Measurements from ENCODE around the gene TLE3.
A peak's percentile ranks its signal among the peaks of the same experiment; 100 is the strongest.

The TLE3 gene

GRCh38 chr15:70031713-70032112 lies 66.0 kb downstream of the TLE3 start:
- H3K27me3 ChIP-seq (ENCODE audit: control insufficient read depth, insufficient read depth, low read length): no peaks in the 10 kb centered on the region

GRCh38 chr15:70031261-70031660 lies 66.5 kb downstream of the TLE3 start:
- no peaks in the 10 kb centered on the region for H3K27me3 ChIP-seq (ENCODE audit: control insufficient read depth, insufficient read depth, low read length)
- H3K4me1 ChIP-seq (ENCODE audit: control insufficient read depth, insufficient read depth, low read length): no peaks in the 10 kb centered on the region
- H3K36me3 ChIP-seq (ENCODE audit: control insufficient read depth, insufficient read depth, low read length): no peaks in the 10 kb centered on the region
- no peak overlapping the region for H3K9ac ChIP-seq (ENCODE audit: low read length)
- H3K4me3 ChIP-seq (ENCODE audit: low read length): no peak overlapping the region
- H3K27ac ChIP-seq (ENCODE audit: low read depth, low read length): no peak overlapping the region

More at GRCh38 chr15:70031713-70032112, 66.0 kb downstream of the TLE3 start:
- no peaks in the 10 kb centered on the region for H3K4me1 ChIP-seq (ENCODE audit: control insufficient read depth, insufficient read depth, low read length)
- H3K27ac ChIP-seq (ENCODE audit: low read depth, low read length): no peak overlapping the region
- no peaks in the 10 kb centered on the region for H3K36me3 ChIP-seq (ENCODE audit: control insufficient read depth, insufficient read depth, low read length)
- no peak overlapping the region for H3K9ac ChIP-seq (ENCODE audit: low read length)
- H3K4me3 ChIP-seq (ENCODE audit: low read length): no peak overlapping the region

GRCh38 chr15:70030851-70031250 lies 66.9 kb downstream of the TLE3 start:
- Histone ChIP-seq H3K9ac (ENCODE audit: low read length) (no peak overlapping the region), H3K27ac (ENCODE audit: low read depth, low read length) (no peak overlapping the region), H3K27me3 (ENCODE audit: control insufficient read depth, insufficient read depth, low read length) (no peaks in the 10 kb centered on the region), H3K4me1 (ENCODE audit: control insufficient read depth, insufficient read depth, low read length) (no peaks in the 10 kb centered on the region), H3K36me3 (ENCODE audit: control insufficient read depth, insufficient read depth, low read length) (no peaks in the 10 kb centered on the region), H3K4me3 (ENCODE audit: low read length) (no peak overlapping the region)

DNA sequence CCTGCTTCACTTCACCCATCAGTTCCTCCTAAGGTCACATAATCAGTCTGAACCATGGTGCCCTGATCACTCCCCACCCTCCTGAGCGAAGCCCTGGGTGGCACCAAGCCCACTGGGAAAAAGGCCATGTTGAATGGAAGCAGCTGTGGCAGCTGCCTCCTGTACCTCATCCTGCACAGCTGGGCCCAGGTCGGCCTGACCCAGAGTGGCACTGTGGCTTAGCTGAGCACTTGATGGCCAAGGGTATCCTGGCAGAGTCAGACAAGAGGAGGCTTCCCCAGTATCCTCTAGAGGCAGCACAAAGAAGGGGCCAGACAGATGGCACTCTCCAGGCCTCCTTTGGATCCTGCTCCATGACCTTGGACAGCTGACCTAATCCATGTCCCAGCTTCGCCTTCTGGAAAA lies 68.4 kb downstream of the TLE3 start:
- Histone ChIP-seq H3K9ac (ENCODE audit: low read length) (no peak overlapping the region), H3K4me1 (ENCODE audit: control insufficient read depth, insufficient read depth, low read length) (no peaks in the 10 kb centered on the region), H3K27ac (ENCODE audit: low read depth, low read length) (no peak overlapping the region), H3K27me3 (ENCODE audit: control insufficient read depth, insufficient read depth, low read length) (no peaks in the 10 kb centered on the region), H3K36me3 (ENCODE audit: control insufficient read depth, insufficient read depth, low read length) (no peaks in the 10 kb centered on the region), H3K4me3 (ENCODE audit: low read length) (no peak overlapping the region)

- no peaks in the 10 kb centered on the region for H3K36me3 ChIP-seq (ENCODE audit: control insufficient read depth, insufficient read depth, low read length)
- peaks cover 5% of the 10 kb centered on the region for H3K4me1 ChIP-seq (ENCODE audit: control insufficient read depth, insufficient read depth, low read length)
- H3K27ac ChIP-seq (ENCODE audit: low read depth, low read length): no peak overlapping the region
- H3K27me3 ChIP-seq (ENCODE audit: control insufficient read depth, insufficient read depth, low read length): no peaks in the 10 kb centered on the region
- H3K4me3 ChIP-seq (ENCODE audit: low read length): no peak overlapping the region
- H3K9ac ChIP-seq (ENCODE audit: low read length): no peak overlapping the region
Measured at GRCh38 chr15:70027518-70027917, 70.2 kb downstream of the TLE3 start.

DNA sequence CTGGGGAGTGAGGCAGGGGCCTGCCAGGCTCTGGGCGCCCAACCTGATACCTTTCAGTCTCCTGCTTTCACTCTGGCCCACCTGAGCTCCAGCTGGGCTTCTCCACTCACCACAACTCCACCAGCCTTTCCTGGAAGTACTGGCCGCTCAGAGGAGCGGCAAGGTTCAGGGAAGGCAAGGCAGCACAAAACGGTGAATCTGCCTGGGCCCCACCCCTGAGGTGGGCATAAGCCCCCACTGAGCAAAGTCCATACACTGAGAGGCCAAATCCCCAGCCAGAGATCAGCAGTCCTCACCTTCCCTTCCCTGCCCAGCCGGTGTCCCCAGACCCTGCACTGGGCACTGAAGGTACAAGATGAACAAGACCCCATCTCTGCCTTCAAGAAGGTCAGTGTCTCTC lies 70.7 kb downstream of the TLE3 start:
- Histone ChIP-seq H3K4me3 (ENCODE audit: low read length) (no peak overlapping the region), H3K27me3 (ENCODE audit: control insufficient read depth, insufficient read depth, low read length) (no peaks in the 10 kb centered on the region), H3K4me1 (ENCODE audit: control insufficient read depth, insufficient read depth, low read length) (peaks cover 5% of the 10 kb centered on the region), H3K9ac (ENCODE audit: low read length) (no peak overlapping the region), H3K36me3 (ENCODE audit: control insufficient read depth, insufficient read depth, low read length) (no peaks in the 10 kb centered on the region), H3K27ac (ENCODE audit: low read depth, low read length) (no peak overlapping the region)

DNA sequence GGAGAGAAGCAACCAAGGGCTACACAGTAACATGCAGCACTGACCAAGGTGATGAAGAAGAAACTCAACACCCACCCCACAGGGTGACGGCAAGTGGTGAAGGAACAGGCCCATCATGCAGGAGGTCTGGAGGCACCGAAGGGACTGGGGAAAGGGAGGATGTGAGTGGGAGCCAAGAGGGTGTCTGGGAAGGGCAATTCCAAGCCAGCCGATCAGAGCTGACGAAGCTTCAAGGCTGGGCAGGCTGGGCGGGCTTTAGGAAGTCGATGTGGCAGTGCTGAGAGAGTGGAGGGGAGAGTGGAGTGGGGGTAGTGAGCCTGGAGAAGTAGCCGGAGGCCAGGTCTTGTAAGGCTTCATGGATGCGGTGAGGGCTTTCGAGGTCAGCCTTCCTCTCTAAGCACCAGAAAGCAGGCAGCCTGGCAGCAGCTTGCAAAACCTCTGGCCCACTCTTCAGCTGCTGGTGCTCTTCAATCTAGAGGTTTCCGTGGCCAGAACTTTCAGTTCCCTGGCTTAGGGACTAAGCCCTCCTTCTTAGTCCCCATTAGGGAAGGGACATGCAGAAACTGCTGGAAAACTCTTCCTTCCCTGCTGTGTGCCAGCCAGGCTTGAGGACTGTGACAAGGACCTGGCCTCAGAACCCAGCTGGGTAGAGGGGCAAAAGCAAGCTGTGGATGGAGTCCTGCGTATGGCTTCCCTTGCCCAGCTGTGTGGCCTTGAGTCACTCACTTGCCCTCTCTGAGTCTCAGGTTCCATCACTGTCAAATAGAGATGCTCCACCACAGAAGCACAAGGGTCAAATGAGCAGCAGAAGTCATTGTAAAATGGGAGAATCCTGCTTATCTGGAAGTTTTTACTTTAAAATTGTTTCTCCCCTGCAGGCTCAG lies 72.1 kb downstream of the TLE3 start:
- H3K9ac ChIP-seq (ENCODE audit: low read length): no peak overlapping the region
- H3K36me3 ChIP-seq (ENCODE audit: control insufficient read depth, insufficient read depth, low read length): no peaks in the 10 kb centered on the region
- H3K27ac ChIP-seq (ENCODE audit: low read depth, low read length): no peak overlapping the region
- no peaks in the 10 kb centered on the region for H3K27me3 ChIP-seq (ENCODE audit: control insufficient read depth, insufficient read depth, low read length)
- H3K4me3 ChIP-seq (ENCODE audit: low read length): no peak overlapping the region
- peaks cover 5% of the 10 kb centered on the region for H3K4me1 ChIP-seq (ENCODE audit: control insufficient read depth, insufficient read depth, low read length)

GRCh38 chr15:70024521-70024920 lies 73.2 kb downstream of the TLE3 start:
- no peaks in the 10 kb centered on the region for H3K27me3 ChIP-seq (ENCODE audit: control insufficient read depth, insufficient read depth, low read length)
- H3K4me1 ChIP-seq (ENCODE audit: control insufficient read depth, insufficient read depth, low read length): peaks cover 5% of the 10 kb centered on the region
- H3K27ac ChIP-seq (ENCODE audit: low read depth, low read length): no peak overlapping the region

DNA sequence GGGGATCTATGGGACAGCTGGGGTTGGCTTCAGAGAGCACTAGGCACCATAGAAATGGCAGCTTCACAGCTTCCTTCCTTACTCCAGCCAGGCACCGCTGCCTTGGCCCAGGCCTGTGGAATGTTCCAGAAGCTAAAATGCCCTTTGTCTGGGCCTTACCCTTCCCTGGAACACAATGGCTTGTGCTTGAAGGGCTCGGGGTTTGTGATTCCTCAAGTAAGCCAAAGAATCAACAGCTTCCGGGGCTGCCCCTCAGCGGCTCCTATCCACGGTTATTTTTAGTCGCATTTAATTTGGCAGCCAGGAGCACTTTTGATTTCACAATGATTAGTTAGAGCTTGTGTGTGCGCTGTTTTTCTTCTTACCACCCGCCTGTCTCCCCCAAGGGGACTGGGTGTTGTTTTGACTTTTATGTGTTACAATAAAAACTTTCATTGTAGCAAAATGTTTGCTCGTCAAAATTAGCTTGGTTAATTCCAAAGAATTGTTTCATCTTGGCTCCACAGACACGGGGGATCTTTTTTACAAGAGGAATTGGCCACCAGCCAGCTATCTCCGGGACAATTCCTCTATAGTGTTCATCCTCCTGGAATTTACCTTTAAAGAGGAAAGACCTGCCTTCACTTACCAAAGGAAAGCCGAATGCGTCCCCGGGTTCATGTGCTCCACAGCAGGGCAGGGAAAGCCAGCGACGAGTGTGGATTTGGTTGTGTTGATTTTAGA lies 73.8 kb downstream of the TLE3 start:
- H3K4me3 ChIP-seq (ENCODE audit: low read length): no peak overlapping the region
- H3K4me1 ChIP-seq (ENCODE audit: control insufficient read depth, insufficient read depth, low read length): peaks cover 5% of the 10 kb centered on the region
- H3K27ac ChIP-seq (ENCODE audit: low read depth, low read length): peak overlapping the region; percentile 35
- no peak overlapping the region for H3K9ac ChIP-seq (ENCODE audit: low read length)
- no peaks in the 10 kb centered on the region for H3K36me3 ChIP-seq (ENCODE audit: control insufficient read depth, insufficient read depth, low read length)
- no peaks in the 10 kb centered on the region for H3K27me3 ChIP-seq (ENCODE audit: control insufficient read depth, insufficient read depth, low read length)

More at GRCh38 chr15:70024521-70024920, 73.2 kb downstream of the TLE3 start:
- Histone ChIP-seq H3K36me3 (ENCODE audit: control insufficient read depth, insufficient read depth, low read length) (no peaks in the 10 kb centered on the region), H3K4me3 (ENCODE audit: low read length) (no peak overlapping the region), H3K9ac (ENCODE audit: low read length) (no peak overlapping the region)

DNA sequence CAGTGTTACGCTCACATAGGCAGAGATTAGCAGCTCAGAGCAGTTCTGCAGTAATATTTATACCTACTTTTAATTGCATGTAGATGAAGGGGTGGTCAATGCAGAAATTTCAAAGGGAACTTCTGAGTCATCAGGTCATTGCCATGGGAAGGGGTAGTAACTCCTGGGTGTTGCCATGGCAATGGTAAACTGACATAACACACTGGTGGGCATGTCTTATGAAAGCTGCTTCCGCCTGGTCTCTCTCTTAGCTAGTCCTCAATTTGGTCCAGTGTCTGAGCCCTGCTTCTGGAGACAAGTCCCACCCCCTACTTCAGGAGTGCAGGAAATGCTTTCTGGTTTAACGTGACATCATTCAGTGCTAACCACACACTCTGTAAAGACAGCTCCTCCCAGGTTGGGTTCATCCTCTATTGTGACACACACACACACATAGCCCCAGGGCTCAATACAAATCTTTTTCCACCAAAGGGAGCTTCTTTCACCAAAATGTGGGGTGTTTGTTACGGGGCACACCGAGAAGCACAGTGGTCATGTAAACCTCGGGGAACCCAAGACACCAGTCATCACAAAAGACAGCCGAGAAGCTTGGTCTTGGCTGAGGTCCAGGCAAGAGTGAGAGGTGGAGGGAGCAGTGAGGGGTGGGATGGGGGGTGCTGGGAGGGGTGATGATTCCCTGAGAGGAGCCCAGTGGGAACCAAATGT lies 74.5 kb downstream of the TLE3 start:
- peak overlapping the region; percentile 35 for H3K27ac ChIP-seq (ENCODE audit: low read depth, low read length)
- H3K27me3 ChIP-seq (ENCODE audit: control insufficient read depth, insufficient read depth, low read length): no peaks in the 10 kb centered on the region
- no peaks in the 10 kb centered on the region for H3K36me3 ChIP-seq (ENCODE audit: control insufficient read depth, insufficient read depth, low read length)
- peaks cover 5% of the 10 kb centered on the region for H3K4me1 ChIP-seq (ENCODE audit: control insufficient read depth, insufficient read depth, low read length)
- no peak overlapping the region for H3K4me3 ChIP-seq (ENCODE audit: low read length)
- H3K9ac ChIP-seq (ENCODE audit: low read length): no peak overlapping the region

GRCh38 chr15:70020229-70020628 lies 77.5 kb downstream of the TLE3 start:
- Histone ChIP-seq H3K36me3 (ENCODE audit: control insufficient read depth, insufficient read depth, low read length) (no peaks in the 10 kb centered on the region), H3K4me1 (ENCODE audit: control insufficient read depth, insufficient read depth, low read length) (peaks cover 5% of the 10 kb centered on the region), H3K27me3 (ENCODE audit: control insufficient read depth, insufficient read depth, low read length) (no peaks in the 10 kb centered on the region), H3K9ac (ENCODE audit: low read length) (no peak overlapping the region), H3K4me3 (ENCODE audit: low read length) (no peak overlapping the region), H3K27ac (ENCODE audit: low read depth, low read length) (no peak overlapping the region)

Data from rectal smooth muscle tissue (tissue), 1 donor.